CD4-positive, alpha-beta T cell (primary cell): ENCODE data around the gene CRNKL1. TPM values are rescaled to one million over a fixed set of nuclear protein-coding genes. Genes with fewer than 3 reads are reported as not detected.

ENCODE experiments used
- ATAC-seq: fragments of 200-7000 bp; cut with Tn5 transposase; one replicate; pipeline ENCODE4 v1.10.0; 2022; ENCODE audit warnings: mild to moderate bottlenecking; ENCODE audit not compliant: poor library complexity
- CTCF ChIA-PET: fragments of 350-600 bp; sonication (Branson Sonifier 250); formaldehyde crosslinking; loops from one replicate; lab custom pipeline; 2021; ENCODE audit warnings: antibody characterized with exemption, inconsistent platforms; lab: Charles Lee
- POLR2A ChIA-PET: fragments of 350-600 bp; sonication (Branson Sonifier 250); formaldehyde crosslinking; loops from one replicate; lab custom pipeline; 2021; ENCODE audit warnings: antibody characterized with exemption, inconsistent platforms; lab: Charles Lee
- DNase-seq, 14 experiments: peaks; one replicate each; pipeline ENCODE4 v3.0.0-alpha.2; 2013 to 2020; ENCODE audit warnings: mixed read lengths in 2 of 14
- H3K27ac ChIP-seq, 2 donors: one replicate each; pipeline versions ENCODE4 v1.5.1 to v1.7.0; 2013; ENCODE audit warnings: low read length in 2 of 2, low read depth in 1 of 2, mild to moderate bottlenecking in 1 of 2
- H3K27me3 ChIP-seq, 2 experiments: 1 replicate in 1 of 2; 2 replicates in 1 of 2; pipeline versions ENCODE4 v1.6.1 to v1.7.0; 2013; ENCODE audit warnings: low read length in 2 of 2, control low read depth in 1 of 2, mild to moderate bottlenecking in 1 of 2, moderate library complexity in 1 of 2; ENCODE audit not compliant: insufficient read depth in 2 of 2, control insufficient read depth in 1 of 2
- H3K36me3 ChIP-seq: one replicate; pipeline ENCODE4 v1.6.1; 2013; ENCODE audit warnings: low read length, control low read depth; ENCODE audit not compliant: insufficient read depth
- H3K4me1 ChIP-seq: one replicate; pipeline ENCODE4 v1.6.1; 2013; ENCODE audit warnings: low read length, control low read depth; ENCODE audit not compliant: insufficient read depth
- H3K4me3 ChIP-seq: one replicate; pipeline ENCODE4 v1.5.1; 2013; ENCODE audit warnings: mild to moderate bottlenecking, low read length, moderate library complexity
- H3K9me3 ChIP-seq, 2 experiments: 1 replicate in 1 of 2; 2 replicates in 1 of 2; pipeline versions ENCODE4 v1.6.1 to v1.7.0; 2013; ENCODE audit warnings: low read length in 2 of 2, mild to moderate bottlenecking in 2 of 2, control low read depth in 1 of 2, moderate library complexity in 1 of 2; ENCODE audit not compliant: control insufficient read depth in 1 of 2, insufficient read depth in 1 of 2
- H3K27ac Mint-ChIP-seq: one replicate; pipeline ENCODE4 v1.8.0; 2020; ENCODE audit warnings: mixed read lengths
- H3K27me3 Mint-ChIP-seq: one replicate; pipeline ENCODE4 v1.8.0; 2021; ENCODE audit warnings: mixed read lengths
- H3K36me3 Mint-ChIP-seq: one replicate; pipeline ENCODE4 v1.8.0; 2021; ENCODE audit warnings: low read depth, mixed read lengths
- H3K4me1 Mint-ChIP-seq: one replicate; pipeline ENCODE4 v1.8.0; 2021; ENCODE audit warnings: low read depth, mixed read lengths
- H3K4me3 Mint-ChIP-seq: one replicate; pipeline ENCODE4 v1.8.0; 2020; ENCODE audit warnings: mild to moderate bottlenecking, mixed read lengths
- H3K9me3 Mint-ChIP-seq: one replicate; pipeline ENCODE4 v1.8.0; 2020; ENCODE audit warnings: mixed read lengths
- intact Hi-C, 2 experiments: fragments of 100-400 bp; cut with DNase I in 1 of 2; cut with micrococcal nuclease in 1 of 2; formaldehyde crosslinking; loops; one replicate each; pipeline versions ENCODE4 v1.15.1 to v1.9.0; 2023 to 2025; cut with DNase I, micrococcal nuclease
- total RNA-seq, 174 experiments: library from RNA in 2 of 174; stranded (reverse) in 2 of 174; gene quantifications; one replicate each; pipeline ENCODE4 v1.2.3 and lab custom pipeline; 2021 to 2026
- TF ChIP-seq, protein P1 (sequence below): fragments of 200-600 bp; IDR thresholded peaks from one replicate; pipeline ENCODE4 v1.8.0; 2022; ENCODE audit warnings: antibody characterized with exemption, mild to moderate bottlenecking

Gene CRNKL1
- total RNA-seq, 2 experiments from 2014 or later: 24.3 to 26.1 TPM

DNA sequence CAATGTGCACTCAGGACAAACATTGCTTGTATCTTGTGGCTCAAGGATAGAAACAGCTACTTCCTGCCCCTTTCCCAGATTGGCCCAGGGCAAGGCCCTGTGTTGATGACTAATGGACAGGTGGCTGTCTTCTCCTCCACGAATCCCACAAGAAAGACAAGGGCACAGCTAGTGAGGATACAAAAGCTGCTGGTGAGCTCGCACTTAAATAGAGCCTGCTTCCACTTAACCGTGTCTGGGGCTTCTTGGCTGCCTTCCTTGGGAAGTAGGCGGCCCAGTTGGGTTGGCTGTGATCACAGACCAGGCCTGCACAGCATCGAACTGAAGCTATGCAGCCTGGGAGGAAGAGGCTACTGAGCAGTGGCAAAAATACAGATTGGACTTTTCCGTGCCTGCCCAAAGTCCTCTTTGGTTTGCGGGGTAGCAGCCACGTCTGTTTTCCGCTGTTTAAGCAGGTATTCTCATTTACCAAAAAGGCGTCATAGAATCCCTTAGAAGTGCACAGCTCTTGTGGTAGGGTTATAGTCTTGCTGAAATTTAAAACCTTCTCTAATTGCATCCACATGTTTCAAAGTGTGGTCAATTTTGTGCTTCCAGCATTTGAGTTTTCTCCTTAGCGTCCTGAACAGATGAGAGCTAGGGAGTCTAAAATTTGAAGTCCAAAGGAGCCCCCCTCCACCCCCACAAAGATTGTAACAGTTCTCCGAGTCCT is 58.2 kb downstream of the CRNKL1 start:
- H3K27me3 Mint-ChIP-seq: peaks cover 23% of the 10 kb centered on the region
- H3K27ac Mint-ChIP-seq: no peak overlapping the region
- ChIA-PET POLR2A (no interaction called here), CTCF (no interaction called here)
- no peaks in the 10 kb centered on the region for H3K36me3 Mint-ChIP-seq
- Histone ChIP-seq H3K4me1 (no peaks in the 10 kb centered on the region), H3K36me3 (no peaks in the 10 kb centered on the region), H3K4me3 (no peak overlapping the region), H3K27me3 (no peaks in the 10 kb centered on the region), H3K9me3 (no peaks in the 10 kb centered on the region), H3K27ac (no peak overlapping the region)
- no peak for DNase-seq
- TF ChIP-seq, protein P1, sequence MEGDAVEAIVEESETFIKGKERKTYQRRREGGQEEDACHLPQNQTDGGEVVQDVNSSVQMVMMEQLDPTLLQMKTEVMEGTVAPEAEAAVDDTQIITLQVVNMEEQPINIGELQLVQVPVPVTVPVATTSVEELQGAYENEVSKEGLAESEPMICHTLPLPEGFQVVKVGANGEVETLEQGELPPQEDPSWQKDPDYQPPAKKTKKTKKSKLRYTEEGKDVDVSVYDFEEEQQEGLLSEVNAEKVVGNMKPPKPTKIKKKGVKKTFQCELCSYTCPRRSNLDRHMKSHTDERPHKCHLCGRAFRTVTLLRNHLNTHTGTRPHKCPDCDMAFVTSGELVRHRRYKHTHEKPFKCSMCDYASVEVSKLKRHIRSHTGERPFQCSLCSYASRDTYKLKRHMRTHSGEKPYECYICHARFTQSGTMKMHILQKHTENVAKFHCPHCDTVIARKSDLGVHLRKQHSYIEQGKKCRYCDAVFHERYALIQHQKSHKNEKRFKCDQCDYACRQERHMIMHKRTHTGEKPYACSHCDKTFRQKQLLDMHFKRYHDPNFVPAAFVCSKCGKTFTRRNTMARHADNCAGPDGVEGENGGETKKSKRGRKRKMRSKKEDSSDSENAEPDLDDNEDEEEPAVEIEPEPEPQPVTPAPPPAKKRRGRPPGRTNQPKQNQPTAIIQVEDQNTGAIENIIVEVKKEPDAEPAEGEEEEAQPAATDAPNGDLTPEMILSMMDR: no peak
- no peaks in the 10 kb centered on the region for H3K4me1 Mint-ChIP-seq
- intact Hi-C loops: loop anchor here (2.0 to 10.0 kb wide), 6 partner anchors 61 to 1581 kb away; partner anchors contain the start of genes CFAP61 (in 1 of the 2) and CRNKL1 (in 1 of the 2)
- no peaks in the 10 kb centered on the region for H3K9me3 Mint-ChIP-seq
- H3K4me3 Mint-ChIP-seq: no peak overlapping the region
- no peak for ATAC-seq

DNA sequence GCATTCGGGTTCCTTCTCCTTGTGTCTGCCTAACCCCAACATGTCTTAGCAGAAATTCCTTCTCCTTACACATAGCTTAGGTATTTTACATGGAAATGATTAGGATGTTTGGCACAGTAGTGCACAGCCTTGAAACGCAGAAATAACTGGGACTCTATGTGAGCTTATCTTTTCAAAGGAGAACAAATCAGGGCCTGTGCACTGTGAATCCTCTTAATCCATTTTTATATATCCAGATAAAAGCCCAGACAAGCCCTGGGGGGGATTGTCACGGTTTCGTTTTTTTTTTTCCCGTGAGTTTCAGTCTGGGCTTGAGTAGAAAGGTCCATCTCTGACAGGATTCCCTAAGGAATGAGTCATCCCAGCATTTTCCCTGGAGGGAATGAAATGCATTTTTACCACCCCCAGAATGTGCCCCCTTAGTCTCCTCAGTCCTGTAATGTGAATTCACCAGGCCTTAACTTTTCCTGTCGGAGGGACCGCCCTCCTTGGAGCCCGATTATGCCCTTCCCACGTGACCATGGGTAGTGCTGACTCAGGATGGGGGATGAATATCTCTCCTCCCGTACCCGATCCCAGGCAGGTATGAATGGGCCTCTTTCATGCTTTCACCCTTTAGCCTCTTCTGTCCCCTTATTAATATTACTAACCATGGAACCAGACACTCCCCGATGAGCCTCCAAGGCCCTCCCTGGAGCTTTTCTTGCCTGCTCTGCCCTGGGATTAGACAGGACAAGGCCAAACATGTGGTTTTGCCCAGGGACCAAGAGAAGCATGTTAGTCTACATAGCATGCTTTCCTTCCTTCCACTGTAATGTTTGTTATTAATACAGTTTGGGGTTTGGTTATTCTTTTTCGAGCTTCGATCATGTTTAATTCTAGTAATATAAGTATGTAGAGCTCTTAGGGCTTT is 59.0 kb downstream of the CRNKL1 start:
- Mint-ChIP-seq H3K27me3 (peaks cover 17% of the 10 kb centered on the region), H3K36me3 (no peaks in the 10 kb centered on the region), H3K27ac (no peak overlapping the region), H3K4me3 (no peak overlapping the region), H3K4me1 (no peaks in the 10 kb centered on the region), H3K9me3 (no peaks in the 10 kb centered on the region)
- no peak overlapping the region for H3K27ac ChIP-seq
- TF ChIP-seq, protein P1: no peak
- DNase-seq (no peak), ATAC-seq (no peak)
- H3K36me3 ChIP-seq: no peaks in the 10 kb centered on the region
- H3K4me3 ChIP-seq: no peak overlapping the region
- H3K4me1 ChIP-seq: no peaks in the 10 kb centered on the region
- CTCF ChIA-PET: no interaction called here
- H3K9me3 ChIP-seq: no peaks in the 10 kb centered on the region
- no peaks in the 10 kb centered on the region for H3K27me3 ChIP-seq
- POLR2A ChIA-PET: no interaction called here
- intact Hi-C loops: loop anchor here (10.0 kb wide), 3 partner anchors 62 to 1578 kb away; partner anchors contain the start of genes CFAP61 (in 1 of the 2) and CRNKL1 (in 1 of the 2)

DNA sequence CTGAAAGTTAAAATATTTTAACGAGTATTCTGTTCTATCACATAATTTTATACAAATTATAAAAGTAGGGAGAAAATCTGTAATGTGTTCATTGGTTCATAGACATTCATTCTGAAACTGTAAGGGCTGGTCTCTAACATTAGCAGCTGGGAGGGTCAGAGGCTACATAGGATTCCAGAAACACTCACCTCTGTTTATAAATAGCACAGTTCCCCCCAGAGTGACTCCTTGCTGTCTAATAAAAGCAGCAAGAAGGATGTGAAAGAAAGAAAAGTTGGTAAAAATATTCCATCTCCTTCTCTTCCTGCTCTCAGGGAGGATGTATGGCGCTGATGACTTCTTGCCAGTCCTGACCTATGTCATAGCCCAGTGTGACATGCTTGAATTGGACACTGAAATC is 60.4 kb downstream of the CRNKL1 start:
- peaks cover 18% of the 10 kb centered on the region for H3K27me3 Mint-ChIP-seq
- TF ChIP-seq, protein P1: no peak
- H3K4me3 Mint-ChIP-seq: no peak overlapping the region
- no peaks in the 10 kb centered on the region for H3K4me1 ChIP-seq
- H3K9me3 Mint-ChIP-seq: no peaks in the 10 kb centered on the region
- no peaks in the 10 kb centered on the region for H3K36me3 ChIP-seq
- ATAC-seq (no peak), DNase-seq (no peak)
- H3K27me3 ChIP-seq: no peaks in the 10 kb centered on the region
- no peaks in the 10 kb centered on the region for H3K4me1 Mint-ChIP-seq
- H3K9me3 ChIP-seq: no peaks in the 10 kb centered on the region
- no peaks in the 10 kb centered on the region for H3K36me3 Mint-ChIP-seq
- CTCF ChIA-PET: no interaction called here
- H3K27ac ChIP-seq: no peak overlapping the region
- intact Hi-C loops: loop anchor here (10.0 kb wide), 3 partner anchors 63 to 1577 kb away; partner anchors contain the start of genes CFAP61 (in 1 of the 2) and CRNKL1 (in 1 of the 2)
- H3K27ac Mint-ChIP-seq: no peak overlapping the region
- POLR2A ChIA-PET: no interaction called here
- no peak overlapping the region for H3K4me3 ChIP-seq
